ENCODE data around the gene EFNA1. TPM values are rescaled to one million over a fixed set of nuclear protein-coding genes. Genes with fewer than 3 reads are reported as not detected.

The EFNA1 gene
- total and polyA plus RNA-seq, 2 of the 13 experiments (the other 11 are each of a cell fraction or from before 2014, with no cell fraction given): 81.8 to 874 TPM

DNA sequence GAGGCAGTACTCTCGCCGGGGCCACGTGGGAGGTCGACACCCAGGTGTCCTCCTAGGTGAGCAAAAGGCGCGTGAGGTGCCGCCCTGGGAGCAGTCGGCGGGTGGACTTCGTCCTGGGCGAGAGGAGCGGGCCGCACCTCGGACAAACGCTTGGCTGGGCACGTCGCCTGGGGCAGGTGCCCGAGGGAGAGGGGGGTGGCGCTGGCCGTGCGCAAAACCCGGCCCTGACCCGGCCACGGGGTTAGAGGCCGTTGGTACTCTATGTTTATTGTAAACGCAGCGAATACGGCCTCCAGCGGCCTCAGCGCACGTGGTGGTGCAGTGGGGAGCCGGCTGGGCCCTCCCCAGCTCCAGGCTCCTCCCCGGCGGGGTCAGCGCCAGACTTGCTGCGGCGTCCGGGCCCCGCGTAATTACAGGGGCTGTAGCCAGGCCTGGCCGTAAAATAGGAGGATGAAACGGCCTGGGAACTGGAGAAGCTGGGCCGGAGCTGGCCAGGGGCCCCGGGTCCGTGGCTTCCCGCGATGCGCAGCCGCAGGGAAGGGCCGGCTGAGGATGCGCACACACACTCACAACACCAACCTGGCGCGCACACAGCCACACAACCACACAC is 1.6 kb upstream of the EFNA1 start (continued):
- TF ChIP-seq ZNF367 (CRISPR knock-in tag; IDR thresholded peaks at IDR 0.05; ENCODE audit: borderline replicate concordance): no peak
- TF ChIP-seq KDM4B (CRISPR knock-in tag; IDR thresholded peaks at IDR 0.05): peak; percentile 95; the same call in 1 of the 2 replicates
- TF ChIP-seq JARID2 (CRISPR knock-in tag; IDR thresholded peaks at IDR 0.05; ENCODE audit: insufficient replicate concordance): peak; percentile 27
- TF ChIP-seq, protein P1, sequence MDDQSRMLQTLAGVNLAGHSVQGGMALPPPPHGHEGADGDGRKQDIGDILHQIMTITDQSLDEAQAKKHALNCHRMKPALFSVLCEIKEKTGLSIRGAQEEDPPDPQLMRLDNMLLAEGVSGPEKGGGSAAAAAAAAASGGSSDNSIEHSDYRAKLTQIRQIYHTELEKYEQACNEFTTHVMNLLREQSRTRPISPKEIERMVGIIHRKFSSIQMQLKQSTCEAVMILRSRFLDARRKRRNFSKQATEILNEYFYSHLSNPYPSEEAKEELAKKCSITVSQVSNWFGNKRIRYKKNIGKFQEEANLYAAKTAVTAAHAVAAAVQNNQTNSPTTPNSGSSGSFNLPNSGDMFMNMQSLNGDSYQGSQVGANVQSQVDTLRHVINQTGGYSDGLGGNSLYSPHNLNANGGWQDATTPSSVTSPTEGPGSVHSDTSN (CRISPR knock-in tag; IDR thresholded peaks at IDR 0.05; ENCODE audit: borderline replicate concordance): no peak
- TF ChIP-seq ZNF235 (CRISPR knock-in tag; IDR thresholded peaks at IDR 0.05; ENCODE audit: borderline replicate concordance): peak; percentile 14; the same call in 1 of the 2 replicates
- TF ChIP-seq EZH2 (conservative IDR thresholded peaks at IDR 0.05; ENCODE audit: low read depth, low read length): no peak
- TF ChIP-seq ARID5B (CRISPR knock-in tag; IDR thresholded peaks at IDR 0.05): peak; percentile 97
- TF ChIP-seq ZBTB33 (CRISPR knock-in tag; IDR thresholded peaks at IDR 0.05): 0 out of 2 replicates have a peak, but pooled peaks have one; percentile 67
- TF ChIP-seq PITX1 (CRISPR knock-in tag; IDR thresholded peaks at IDR 0.05): peak; percentile 96
- no peak for TF ChIP-seq MZF1 (CRISPR knock-in tag; IDR thresholded peaks at IDR 0.05; ENCODE audit: borderline replicate concordance)
- TF ChIP-seq EHMT2 (IDR thresholded peaks at IDR 0.05; ENCODE audit: borderline replicate concordance, low read depth, low read length): no peak
- peak; percentile 90; the same call in 1 of the 2 replicates for TF ChIP-seq ZNF101 (CRISPR knock-in tag; IDR thresholded peaks at IDR 0.05; ENCODE audit: borderline replicate concordance, low read depth)
- 0 out of 2 replicates have a peak, but pooled peaks have one; percentile 92 for TF ChIP-seq ZNF598 (CRISPR knock-in tag; IDR thresholded peaks at IDR 0.05; ENCODE audit: borderline replicate concordance)
- TF ChIP-seq, protein P2, sequence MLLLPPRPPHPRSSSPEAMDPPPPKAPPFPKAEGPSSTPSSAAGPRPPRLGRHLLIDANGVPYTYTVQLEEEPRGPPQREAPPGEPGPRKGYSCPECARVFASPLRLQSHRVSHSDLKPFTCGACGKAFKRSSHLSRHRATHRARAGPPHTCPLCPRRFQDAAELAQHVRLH (CRISPR knock-in tag; IDR thresholded peaks at IDR 0.05; ENCODE audit: borderline replicate concordance, low read depth): peak; percentile 82; the same call in 1 of the 2 replicates
- TF ChIP-seq ZNF597 (CRISPR knock-in tag; IDR thresholded peaks at IDR 0.05): no peak
- peak; percentile 72; the same call in 1 of the 2 replicates for TF ChIP-seq ZFP37 (CRISPR knock-in tag; IDR thresholded peaks at IDR 0.05; ENCODE audit: borderline replicate concordance)
- 0 out of 2 replicates have a peak, but pooled peaks have one; percentile 66 for TF ChIP-seq RORA (CRISPR knock-in tag; IDR thresholded peaks at IDR 0.05)
- TF ChIP-seq, protein P3, sequence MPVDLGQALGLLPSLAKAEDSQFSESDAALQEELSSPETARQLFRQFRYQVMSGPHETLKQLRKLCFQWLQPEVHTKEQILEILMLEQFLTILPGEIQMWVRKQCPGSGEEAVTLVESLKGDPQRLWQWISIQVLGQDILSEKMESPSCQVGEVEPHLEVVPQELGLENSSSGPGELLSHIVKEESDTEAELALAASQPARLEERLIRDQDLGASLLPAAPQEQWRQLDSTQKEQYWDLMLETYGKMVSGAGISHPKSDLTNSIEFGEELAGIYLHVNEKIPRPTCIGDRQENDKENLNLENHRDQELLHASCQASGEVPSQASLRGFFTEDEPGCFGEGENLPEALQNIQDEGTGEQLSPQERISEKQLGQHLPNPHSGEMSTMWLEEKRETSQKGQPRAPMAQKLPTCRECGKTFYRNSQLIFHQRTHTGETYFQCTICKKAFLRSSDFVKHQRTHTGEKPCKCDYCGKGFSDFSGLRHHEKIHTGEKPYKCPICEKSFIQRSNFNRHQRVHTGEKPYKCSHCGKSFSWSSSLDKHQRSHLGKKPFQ (CRISPR knock-in tag; IDR thresholded peaks at IDR 0.05; ENCODE audit: insufficient replicate concordance): peak; percentile 80

All from HepG2 (cell line).